NCI-H146 (cell line): ENCODE results near the gene ATP10A.
"Not testable (repeated sequence)": the region's sequence is repeated elsewhere in the genome, so short reads cannot be mapped to it uniquely, and the experiment has no call there.

ENCODE experiments used
- DNase-seq: peaks from one replicate; lab custom pipeline; 2025; lab: John Stamatoyannopoulos, UW

Gene ATP10A

GRCh38 chr15:25649390-25649789 lies 213.7 kb downstream of the ATP10A start:
- DNase-seq: no peak

- DNase-seq: no peak
These were observed 220.0 kb downstream of the ATP10A start for GRCh38 chr15:25643120-25643519.

- no peak for DNase-seq
These were observed 221.4 kb downstream of the ATP10A start for GRCh38 chr15:25641762-25642161.

- DNase-seq: no peak
These were observed 221.8 kb downstream of the ATP10A start for GRCh38 chr15:25641361-25641760.

GRCh38 chr15:25640959-25641358 lies 222.2 kb downstream of the ATP10A start:
- DNase-seq: not testable (repeated sequence)

GRCh38 chr15:25640381-25640780 lies 222.7 kb downstream of the ATP10A start:
- DNase-seq: no peak

GRCh38 chr15:25636486-25636885 lies 226.6 kb downstream of the ATP10A start:
- DNase-seq: not testable (repeated sequence)

GRCh38 chr15:25635191-25635590 lies 227.9 kb downstream of the ATP10A start:
- DNase-seq: no peak

GRCh38 chr15:25633862-25634261 lies 229.3 kb downstream of the ATP10A start:
- no peak for DNase-seq

GRCh38 chr15:25631971-25632370 lies 231.2 kb downstream of the ATP10A start:
- no peak for DNase-seq
